Uterus (tissue), 2 donors: Measurements from ENCODE around the gene FYN.

ENCODE experiments used
- CTCF ChIP-seq, 4 experiments: fragments of 200-600 bp in 2 of 4; fragments of 450-650 bp in 2 of 4; sonication (generic) in 2 of 4; IDR thresholded peaks; one replicate each; pipeline ENCODE4 v1.5.1; 2016 to 2019; ENCODE audit warnings: antibody characterized with exemption in 4 of 4, mild to moderate bottlenecking in 2 of 4, moderate library complexity in 1 of 4
- POLR2A ChIP-seq, 2 donors: fragments of 450-650 bp; IDR thresholded peaks; one replicate each; pipeline ENCODE4 v1.6.1; 2016; ENCODE audit warnings: antibody characterized with exemption in 2 of 2, mild to moderate bottlenecking in 1 of 2, moderate library complexity in 1 of 2

GRCh38 chr6:111794727-111795452 lies 78.4 kb downstream of the FYN start:
- no peak for TF ChIP-seq CTCF (IDR thresholded peaks at IDR 0.05)
- no peak for TF ChIP-seq POLR2A (IDR thresholded peaks at IDR 0.05)
